Measurements from ENCODE around the gene SLC9A7.

GRCh38 chrX:46703980-46704379 is 54.9 kb downstream of the SLC9A7 start:
- no peak for TF ChIP-seq POLR2A (IDR thresholded peaks at IDR 0.05; ENCODE audit: low read length)
- no peak for TF ChIP-seq GATA1 (IDR thresholded peaks at IDR 0.05; ENCODE audit: low read depth, low read length)

All from erythroblast (primary cell).